Keratinocyte (primary cell): ENCODE results near the gene CSNK1G2. TPM values are rescaled to one million over a fixed set of nuclear protein-coding genes. Genes with fewer than 3 reads are reported as not detected.

ENCODE experiments used
- DNase-seq: peaks from one replicate; pipeline ENCODE4 v3.0.0-alpha.2; 2011; ENCODE audit warnings: low read depth, missing footprints, low spot score
- FAIRE-seq: peaks from 2 replicates; lab custom pipeline; 2011; peaks lifted over from hg19 to GRCh38; lab: Jason Lieb, UNC
- H2AFZ ChIP-seq: 2 replicates; pipeline ENCODE4 v1.6.0; 2012; ENCODE audit warnings: low read length, control low read depth, inconsistent platforms; ENCODE audit not compliant: control insufficient read depth
- H3K27ac ChIP-seq: 2 replicates; pipeline ENCODE4 v1.5.1; 2011; ENCODE audit warnings: low read length; ENCODE audit not compliant: control insufficient read depth, insufficient read depth
- H3K27me3 ChIP-seq: 3 replicates; pipeline ENCODE4 v1.6.0; 2011; ENCODE audit warnings: low read length; ENCODE audit not compliant: control insufficient read depth, insufficient read depth; ENCODE audit errors: extremely low read depth
- H3K36me3 ChIP-seq, 2 experiments: 2 replicates in 1 of 2; 3 replicates in 1 of 2; pipeline ENCODE4 v1.5.1; 2011; ENCODE audit warnings: low read length in 2 of 2, mild to moderate bottlenecking in 1 of 2; ENCODE audit not compliant: control insufficient read depth in 2 of 2, insufficient read depth in 2 of 2; ENCODE audit errors: extremely low read depth in 1 of 2
- H3K4me1 ChIP-seq: 3 replicates; pipeline ENCODE4 v1.5.1; 2011; ENCODE audit warnings: low read length; ENCODE audit not compliant: control insufficient read depth, insufficient read depth; ENCODE audit errors: extremely low read depth
- H3K4me2 ChIP-seq: 3 replicates; pipeline ENCODE4 v1.6.0; 2011; ENCODE audit warnings: low read depth, low read length; ENCODE audit not compliant: control insufficient read depth, insufficient read depth; ENCODE audit errors: extremely low read depth
- H3K4me3 ChIP-seq, 3 experiments: fragments of 200-600 bp in 1 of 3; sonication (generic) in 1 of 3; 2 replicates in 2 of 3; 3 replicates in 1 of 3; pipeline ENCODE4 v1.5.1; 2011 to 2016; ENCODE audit warnings: low read length in 3 of 3, mild to moderate bottlenecking in 3 of 3, control low read depth in 2 of 3, inconsistent platforms in 1 of 3, low read depth in 1 of 3, mixed read lengths in 1 of 3, mixed run types in 1 of 3, moderate library complexity in 1 of 3; ENCODE audit not compliant: control insufficient read depth in 2 of 3, insufficient read depth in 2 of 3; ENCODE audit errors: extremely low read depth in 1 of 3
- H3K79me2 ChIP-seq: 2 replicates; pipeline ENCODE4 v1.6.0; 2012; ENCODE audit warnings: low read length; ENCODE audit not compliant: control insufficient read depth, insufficient read depth
- H3K9ac ChIP-seq: 3 replicates; pipeline ENCODE4 v1.6.0; 2011; ENCODE audit warnings: low read length; ENCODE audit not compliant: control insufficient read depth, insufficient read depth; ENCODE audit errors: extremely low read depth
- H3K9me1 ChIP-seq: 3 replicates; pipeline ENCODE4 v1.6.0; 2011; ENCODE audit warnings: low read length; ENCODE audit not compliant: control insufficient read depth, insufficient read depth; ENCODE audit errors: extremely low read depth
- H3K9me3 ChIP-seq: 2 replicates; pipeline ENCODE4 v1.5.1; 2012; ENCODE audit warnings: low read depth, low read length; ENCODE audit not compliant: control insufficient read depth
- H4K20me1 ChIP-seq: 3 replicates; pipeline ENCODE4 v1.6.0; 2011; ENCODE audit warnings: low read length; ENCODE audit not compliant: control insufficient read depth, insufficient read depth; ENCODE audit errors: extremely low read depth
- CTCF ChIP-seq, 3 experiments: IDR thresholded peaks in 1 of 3; conservative IDR thresholded peaks in 1 of 3; optimal IDR thresholded peaks in 1 of 3; 2 replicates in 2 of 3; 3 replicates in 1 of 3; pipeline versions ENCODE3 to v1.5.1; 2011; ENCODE audit warnings: low read length in 3 of 3, mild to moderate bottlenecking in 3 of 3, moderate library complexity in 2 of 3, control low read depth in 1 of 3, inconsistent platforms in 1 of 3; ENCODE audit not compliant: insufficient read depth in 2 of 3; ENCODE audit errors: extremely low read depth in 1 of 3
- EZH2 ChIP-seq: IDR thresholded peaks from one replicate; pipeline ENCODE4 v1.6.1; 2012; ENCODE audit warnings: inconsistent platforms, mild to moderate bottlenecking, low read length, moderate library complexity
- dilution Hi-C: fragments of 300-500 bp; cut with MboI; formaldehyde crosslinking; loops from one replicate; pipeline ENCODE4 v1.7.0; 2020; ENCODE audit warnings: low sequenced_read_pairs; ENCODE audit not compliant: extremely low pct_ligation_motif_present
- polyA plus RNA-seq, 5 experiments: library from polyadenylated mRNA; depleted of rRNA in 3 of 5; stranded (reverse) in 3 of 5; stranded (forward) in 1 of 5; unstranded in 1 of 5; fragments of >200 nt; gene quantifications; 1 replicate in 1 of 5; 2 replicates in 3 of 5; 3 replicates in 1 of 5; pipeline versions ENCODE4 v1.2.1 to v1.2.3, GENCODE V29; 2011 to 2012; ENCODE audit warnings: missing spikeins in 2 of 5, low read depth in 1 of 5, low replicate concordance in 1 of 5

CSNK1G2 gene
- polyA plus RNA-seq, 1 donor (not counting 4 experiments of a cell fraction or from before 2014, with no cell fraction given): 34.9 TPM

GRCh38 chr19:1999856-2000515 lies 59.0 kb downstream of the CSNK1G2 start:
- DNase-seq (no peak), FAIRE-seq (no peak)
- Histone ChIP-seq H3K9me3 (no peaks in the 10 kb centered on the region), H3K27ac (no peak overlapping the region), H3K9me1 (peaks cover under 1% of the 10 kb centered on the region), H3K4me1 (no peaks in the 10 kb centered on the region), H3K36me3 (peaks cover 6 to 9% of the 10 kb centered on the region in 2 experiments), H2AFZ (no peak overlapping the region), H3K79me2 (no peaks in the 10 kb centered on the region), H3K4me3 (no peak overlapping the region), H4K20me1 (no peaks in the 10 kb centered on the region), H3K9ac (no peak overlapping the region), H3K27me3 (no peaks in the 10 kb centered on the region), H3K4me2 (no peak overlapping the region)
- TF ChIP-seq CTCF (optimal IDR thresholded peaks at IDR 0.05 in 1 of 3, IDR thresholded peaks at IDR 0.05 in 1 of 3, conservative IDR thresholded peaks at IDR 0.05 in 1 of 3; ENCODE audit: extremely low read depth in 1 of 3, insufficient read depth in 2 of 3, low read length in 3 of 3) (no peak), EZH2 (no peak)
- dilution Hi-C loops: no loop called here

- Histone ChIP-seq H3K4me1 (no peaks in the 10 kb centered on the region), H3K9me1 (peaks cover 2% of the 10 kb centered on the region), H4K20me1 (no peaks in the 10 kb centered on the region), H3K36me3 (peaks cover 5 to 6% of the 10 kb centered on the region in 2 experiments), H3K9ac (no peak overlapping the region), H3K4me3 (no peak overlapping the region), H3K9me3 (no peaks in the 10 kb centered on the region), H3K27me3 (no peaks in the 10 kb centered on the region), H3K4me2 (no peak overlapping the region), H2AFZ (no peak overlapping the region), H3K27ac (no peak overlapping the region), H3K79me2 (no peaks in the 10 kb centered on the region)
- dilution Hi-C loops: no loop called here
- DNase-seq: no peak
- no peak for FAIRE-seq
- no peak for TF ChIP-seq CTCF (optimal IDR thresholded peaks at IDR 0.05 in 1 of 3, IDR thresholded peaks at IDR 0.05 in 1 of 3, conservative IDR thresholded peaks at IDR 0.05 in 1 of 3; ENCODE audit: extremely low read depth in 1 of 3, insufficient read depth in 2 of 3, low read length in 3 of 3)
Measured at GRCh38 chr19:2003874-2004273, 62.9 kb downstream of the CSNK1G2 start.
